Measurements from ENCODE around the gene SRSF5.
A peak's percentile ranks its signal among the peaks of the same experiment; 100 is the strongest.
"Not testable (repeated sequence)": the region's sequence is repeated elsewhere in the genome, so short reads cannot be mapped to it uniquely, and the experiment has no call there.

SRSF5 gene

DNA sequence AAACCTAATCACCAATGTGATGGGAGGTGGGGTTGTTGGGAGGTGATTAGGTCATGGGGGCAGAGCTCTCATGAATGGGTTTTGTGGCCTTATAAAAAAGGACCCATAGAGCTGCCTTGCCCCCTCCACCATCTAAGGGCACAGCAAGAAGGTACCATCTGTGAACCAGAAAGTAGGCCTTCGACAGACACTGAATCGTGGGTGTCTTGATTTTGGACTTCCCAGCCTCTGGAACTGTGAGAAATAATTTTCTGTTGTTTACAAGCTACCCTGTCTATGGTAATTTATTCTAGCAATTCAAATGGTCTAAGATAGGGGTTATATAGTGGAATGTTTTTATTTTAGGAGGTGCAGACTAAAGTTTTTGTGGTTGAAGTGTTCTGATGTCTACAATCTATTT lies 38.0 kb downstream of the SRSF5 start:
- peak; percentile 72 for FAIRE-seq
- DNase-seq (ENCODE audit: insufficient read length, low spot score): no peak

DNA sequence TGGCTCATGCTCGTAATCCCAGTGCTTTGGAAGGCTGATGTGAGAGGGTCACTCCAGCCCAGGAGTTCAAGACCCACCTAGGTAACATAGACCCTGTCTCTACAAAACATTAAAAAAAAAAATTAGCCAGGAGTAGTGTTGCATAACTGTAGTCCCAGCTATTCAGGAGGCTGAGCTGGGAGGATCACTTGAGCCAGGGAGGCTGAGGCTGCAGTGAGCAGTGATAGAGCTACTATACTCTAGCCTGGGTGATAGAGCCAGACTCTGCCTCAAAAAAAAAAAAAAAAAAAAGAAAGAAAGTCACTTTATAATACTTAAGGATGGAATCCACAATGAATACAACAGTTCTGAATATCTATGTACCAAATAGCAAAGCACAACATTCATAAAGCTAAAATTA lies 40.2 kb downstream of the SRSF5 start:
- FAIRE-seq: no peak
- DNase-seq (ENCODE audit: insufficient read length, low spot score): no peak

DNA sequence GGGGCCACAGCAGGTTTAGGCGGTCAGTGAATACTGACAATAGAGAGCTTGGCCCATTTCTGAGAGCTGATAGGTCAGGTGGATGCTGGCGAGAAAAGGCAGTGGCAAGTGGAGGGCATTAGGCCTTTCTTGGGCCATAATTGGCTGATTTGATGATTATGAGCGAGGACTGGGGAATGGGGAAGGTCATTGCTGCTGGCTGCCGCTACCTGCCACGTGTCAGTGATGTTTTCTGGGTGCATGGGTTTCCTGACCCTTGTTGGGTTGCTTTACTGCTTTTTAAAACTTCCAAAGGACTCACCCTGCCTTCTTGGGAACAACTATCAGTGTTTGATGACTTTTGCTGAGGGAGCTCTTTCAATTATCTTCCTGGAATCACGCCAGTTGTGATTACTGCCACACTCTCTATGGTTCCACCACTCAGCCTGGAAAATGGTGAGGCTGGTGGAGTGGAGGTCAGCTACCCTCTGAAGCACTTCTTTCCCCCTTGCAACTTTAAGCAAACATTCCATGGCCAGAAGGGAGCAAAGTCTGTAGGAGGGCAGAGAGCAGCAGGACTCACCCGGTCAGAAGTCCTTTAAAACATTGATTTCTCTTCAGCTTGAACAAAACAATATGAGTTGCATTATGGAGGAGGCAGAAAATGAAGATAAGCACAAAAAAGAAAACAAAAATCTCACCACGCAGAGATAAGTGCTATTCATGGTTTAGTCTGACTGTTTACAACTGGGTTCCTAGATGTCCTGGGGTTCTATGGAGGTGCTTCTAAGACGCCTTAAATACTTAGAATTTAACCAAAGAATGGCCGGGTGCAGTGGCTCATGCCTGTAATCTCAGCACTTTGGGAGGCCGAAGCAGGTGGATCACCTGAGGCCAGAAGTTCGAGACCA lies 42.2 kb downstream of the SRSF5 start:
- DNase-seq (ENCODE audit: insufficient read length, low spot score): no peak
- FAIRE-seq: peak; percentile 76

DNA sequence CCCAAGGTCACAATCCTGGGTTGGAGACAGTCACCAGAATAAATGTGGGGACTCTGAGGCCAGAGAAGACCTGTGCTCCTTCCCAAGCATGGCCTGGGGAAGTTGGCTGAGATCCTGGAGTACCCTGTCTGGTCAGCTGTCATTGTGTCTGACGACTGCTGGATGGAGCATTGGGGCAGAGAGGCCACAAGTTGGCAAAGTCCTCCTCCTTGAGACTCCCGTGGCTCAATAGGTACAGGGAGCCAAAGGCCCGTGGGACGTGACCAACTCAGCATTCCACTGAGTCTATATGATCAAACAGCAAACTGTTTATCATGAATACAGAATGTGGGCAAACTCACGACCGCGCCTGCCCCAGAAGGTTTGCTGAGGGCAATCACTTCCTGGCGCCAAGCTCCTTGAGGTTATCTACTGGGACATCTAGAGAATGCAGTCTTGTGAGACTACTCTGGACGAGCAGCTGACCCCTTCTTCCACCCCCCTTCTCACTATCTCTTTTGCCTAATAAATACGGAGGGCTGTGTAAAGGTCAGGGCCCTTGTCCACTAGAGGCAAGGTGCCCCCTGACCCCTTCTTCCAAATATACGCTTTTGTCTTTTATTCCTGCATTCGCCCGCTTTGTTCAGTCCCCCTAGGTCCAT lies 44.4 kb downstream of the SRSF5 start:
- DNase-seq (ENCODE audit: insufficient read length, low spot score) (no peak), FAIRE-seq (no peak)

DNA sequence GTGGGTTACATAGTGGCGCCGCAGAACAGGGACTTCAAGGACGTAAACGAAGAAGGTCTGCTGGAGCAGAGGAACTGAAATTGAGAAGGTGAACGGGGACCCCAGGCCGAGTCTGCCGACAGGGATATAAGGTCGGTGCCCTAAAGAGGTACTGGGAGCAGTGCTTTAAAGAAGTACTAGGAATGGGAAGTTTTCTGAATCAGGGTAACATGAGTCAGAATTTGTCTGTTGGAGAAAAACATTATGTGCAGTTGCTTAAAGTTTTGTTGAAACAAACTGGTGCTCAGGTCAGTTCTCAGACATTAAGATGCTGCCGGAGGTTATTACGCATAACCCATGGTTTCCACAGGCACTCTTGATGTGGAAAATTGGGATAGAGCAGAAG lies 44.9 kb downstream of the SRSF5 start:
- DNase-seq (ENCODE audit: insufficient read length, low spot score) (no peak), FAIRE-seq (no peak)

- DNase-seq (ENCODE audit: insufficient read length, low spot score) (no peak), FAIRE-seq (no peak)
Observed at GRCh38 chr14:69812711-69813110, 45.8 kb downstream of the SRSF5 start.

DNA sequence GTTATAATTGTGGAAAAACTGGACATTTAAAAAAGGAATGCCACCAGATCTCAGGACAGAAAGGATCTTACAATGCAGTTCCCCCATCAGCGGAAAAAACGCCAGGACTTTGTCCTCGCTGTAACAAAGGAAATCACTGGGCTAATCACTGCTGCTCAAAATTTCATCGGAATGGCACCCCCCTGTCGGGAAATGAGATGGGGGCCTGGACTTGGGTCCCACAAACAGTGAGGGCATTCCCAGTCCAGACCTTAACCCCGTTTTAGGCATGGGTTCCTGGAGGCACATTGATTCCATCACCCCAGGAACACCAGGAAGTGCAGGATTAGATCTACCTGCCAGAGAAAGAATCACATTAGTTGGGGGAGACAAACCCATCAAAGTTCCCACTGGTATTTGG lies 46.4 kb downstream of the SRSF5 start:
- DNase-seq (ENCODE audit: insufficient read length, low spot score); FAIRE-seq: not testable (repeated sequence)

DNA sequence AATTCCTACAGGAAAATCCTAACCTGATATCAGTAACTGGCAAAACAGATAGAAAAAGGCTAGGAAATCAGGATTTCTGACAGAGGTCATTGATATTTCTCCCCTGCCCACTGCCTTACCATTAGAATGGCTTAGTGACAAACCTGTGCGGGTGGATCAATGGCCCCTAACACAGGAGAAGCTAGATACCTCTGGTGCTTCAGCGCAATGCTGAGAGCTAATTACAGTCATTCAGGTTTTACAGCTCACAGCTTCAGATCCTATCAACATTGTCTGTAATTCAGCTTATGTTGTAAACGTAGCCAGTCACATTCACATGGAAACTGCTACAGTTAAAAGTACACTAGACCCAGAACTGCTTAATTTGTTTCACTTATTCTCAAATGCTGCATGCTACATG lies 47.5 kb downstream of the SRSF5 start:
- DNase-seq (ENCODE audit: insufficient read length, low spot score) (no peak), FAIRE-seq (peak; percentile 90)

DNA sequence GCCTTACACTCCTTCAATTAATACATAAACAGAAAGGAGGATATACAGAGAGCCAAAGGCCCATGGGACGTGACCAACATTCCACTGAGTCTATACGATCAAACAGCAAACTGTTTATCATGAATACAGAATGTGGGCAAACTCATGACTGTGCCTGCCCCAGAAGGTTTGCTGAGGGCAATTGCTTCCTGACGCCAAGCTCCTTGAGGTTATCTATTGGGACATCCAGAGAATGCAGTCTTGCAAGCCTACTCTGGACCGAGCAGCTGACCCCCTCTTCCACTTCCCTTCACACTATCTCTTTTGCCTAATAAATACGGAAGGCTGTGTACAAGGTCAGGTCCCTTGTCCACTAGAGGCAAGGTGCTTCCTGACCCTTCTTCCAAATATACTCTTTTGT lies 48.6 kb downstream of the SRSF5 start:
- peak; percentile 38 for FAIRE-seq
- no peak for DNase-seq (ENCODE audit: insufficient read length, low spot score)

- FAIRE-seq (no peak), DNase-seq (ENCODE audit: insufficient read length, low spot score) (no peak)
Observed at GRCh38 chr14:69816216-69816615, 49.3 kb downstream of the SRSF5 start.

GRCh38 chr14:69818758-69819191 lies 51.8 kb downstream of the SRSF5 start:
- FAIRE-seq: peak; percentile 99
- peak; percentile 97 for DNase-seq (ENCODE audit: insufficient read length, low spot score)

DNA sequence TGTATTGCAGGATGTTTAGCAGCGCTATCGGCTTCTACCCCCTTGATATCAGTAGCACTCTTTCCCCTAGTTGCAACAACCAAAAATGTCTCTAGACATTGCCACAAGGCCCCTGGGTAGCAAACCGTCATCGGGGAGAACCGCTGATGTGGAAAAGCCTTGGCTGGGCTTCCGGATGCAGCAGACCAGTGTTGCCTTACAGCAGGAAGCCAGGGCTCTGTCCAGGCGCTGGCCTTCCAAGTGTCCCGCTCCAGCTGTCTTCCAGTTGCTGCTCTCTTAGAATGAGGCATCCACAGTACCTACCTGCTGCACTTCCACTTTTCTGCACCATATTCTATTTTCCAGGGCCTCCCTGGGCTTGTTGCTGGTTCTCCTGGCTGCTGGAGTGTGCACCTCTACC lies 52.7 kb downstream of the SRSF5 start:
- peak; percentile 46 for FAIRE-seq
- DNase-seq (ENCODE audit: insufficient read length, low spot score): no peak

- FAIRE-seq (no peak), DNase-seq (ENCODE audit: insufficient read length, low spot score) (no peak)
Observed at GRCh38 chr14:69820991-69821390, 54.0 kb downstream of the SRSF5 start.

Data from HTR-8/SVneo (cell line).